Activated T-cell treated with anti-CD3 and anti-CD28 coated beads, Interleukin-2, amount 50 U/mL, for 48 hours (primary cell): ENCODE measurements around the gene LIF.
A peak's percentile ranks its signal among the peaks of the same experiment; 100 is the strongest.
"Not testable (repeated sequence)": the region's sequence is repeated elsewhere in the genome, so short reads cannot be mapped to it uniquely, and the experiment has no call there.

Source experiments
- DNase-seq, 2 experiments: peaks; one replicate each; pipeline ENCODE4 v3.0.0-alpha.2; 2020

The LIF gene

DNA sequence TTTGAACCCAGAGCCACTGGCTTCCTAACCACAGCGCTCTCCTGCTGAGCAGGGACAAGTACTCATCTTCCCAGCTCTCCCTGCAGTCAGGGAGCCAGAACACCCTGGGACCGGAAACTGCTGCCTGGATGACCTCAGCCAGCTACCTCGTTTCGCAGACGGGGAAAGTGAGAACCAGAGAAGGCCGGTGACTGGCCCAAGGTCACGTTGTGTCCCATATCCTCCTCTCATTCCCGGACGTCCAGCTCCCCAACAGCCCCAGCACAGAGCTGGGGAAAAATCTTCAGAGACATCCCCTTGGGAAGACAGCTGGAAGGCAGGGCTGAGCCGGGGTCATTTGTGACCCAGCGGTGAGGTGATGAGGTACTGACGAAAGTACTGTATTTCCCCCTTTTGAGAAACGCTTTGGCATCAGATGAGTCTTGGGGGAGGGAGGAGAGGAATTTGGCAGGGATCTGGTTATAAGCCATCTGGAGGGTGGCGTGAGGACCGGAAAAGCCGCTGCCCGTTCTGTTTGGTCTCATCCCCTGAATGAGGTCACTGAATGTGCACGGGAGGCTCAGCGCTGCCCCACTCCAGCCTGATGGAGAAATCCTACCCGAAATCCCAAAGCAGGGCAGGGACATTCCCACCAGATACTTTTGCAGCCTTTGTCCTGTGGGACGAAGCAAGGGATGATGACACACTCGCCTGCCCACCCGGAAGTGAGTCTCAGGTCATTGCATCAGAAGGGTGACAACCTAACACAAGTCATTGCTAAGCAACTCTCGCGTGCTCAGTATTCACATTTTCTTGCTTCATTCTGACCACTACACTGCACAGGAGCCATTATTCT is 41.1 kb downstream of the LIF start:
- no peak for DNase-seq

GRCh38 chr22:30204742-30205111 is 41.8 kb downstream of the LIF start:
- DNase-seq: no peak

DNA sequence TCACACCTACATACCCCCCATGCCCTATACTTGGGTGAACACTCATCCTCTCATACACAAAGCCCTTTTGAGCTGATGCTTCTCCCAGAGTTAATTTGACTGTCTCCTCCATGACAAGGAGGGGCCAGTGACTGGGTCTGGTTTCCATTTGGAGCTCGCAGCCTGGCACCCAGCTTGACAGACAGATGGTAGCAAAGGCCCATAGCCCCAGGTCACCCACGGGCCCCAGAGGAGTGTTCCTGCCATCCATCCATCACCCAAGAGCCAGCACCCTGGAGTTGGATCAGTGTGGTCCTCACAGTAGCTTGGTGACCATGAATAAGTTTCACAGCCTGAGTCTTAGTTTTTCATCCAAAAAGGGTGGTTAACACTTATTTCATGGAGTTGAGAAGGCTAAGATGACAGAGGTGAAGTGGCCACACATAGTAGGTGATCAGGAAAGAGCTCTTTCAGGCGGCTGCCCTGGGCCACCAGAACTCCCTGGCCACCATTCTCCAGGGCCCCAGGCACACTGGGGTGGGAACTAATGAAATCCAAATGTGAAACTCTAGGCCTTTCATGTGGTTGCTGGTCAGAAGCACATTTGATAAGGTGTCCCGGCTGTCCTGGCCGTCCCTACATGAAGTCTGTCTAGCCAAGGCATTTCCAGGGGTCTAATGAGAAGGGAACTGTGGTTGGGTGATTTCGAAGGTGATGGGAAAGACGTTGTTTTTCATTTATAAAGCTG is 42.4 kb downstream of the LIF start:
- no peak for DNase-seq

GRCh38 chr22:30202531-30203006 is 44.0 kb downstream of the LIF start:
- no peak for DNase-seq

DNA sequence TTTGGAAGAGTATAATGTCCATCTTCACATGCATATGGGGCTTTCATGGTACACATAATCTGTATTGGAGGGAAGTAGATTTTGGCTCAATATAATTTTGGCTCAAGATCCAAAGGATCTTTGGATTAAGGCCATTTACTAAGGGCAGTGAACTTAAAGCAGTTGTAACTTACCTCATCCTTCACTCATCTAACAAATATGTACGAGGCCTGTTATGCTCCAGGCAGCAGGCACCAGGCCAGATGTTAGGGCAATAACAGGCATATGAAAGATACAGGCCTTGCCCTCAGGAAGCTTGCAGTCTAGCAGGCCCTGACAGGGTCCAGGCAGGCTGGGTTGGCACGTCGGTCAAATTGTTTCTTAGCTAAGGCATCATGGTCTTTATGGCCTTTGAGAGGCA is 44.6 kb downstream of the LIF start:
- no peak for DNase-seq

- DNase-seq: not testable (repeated sequence)
These were observed 45.7 kb downstream of the LIF start for GRCh38 chr22:30200905-30201304.

DNA sequence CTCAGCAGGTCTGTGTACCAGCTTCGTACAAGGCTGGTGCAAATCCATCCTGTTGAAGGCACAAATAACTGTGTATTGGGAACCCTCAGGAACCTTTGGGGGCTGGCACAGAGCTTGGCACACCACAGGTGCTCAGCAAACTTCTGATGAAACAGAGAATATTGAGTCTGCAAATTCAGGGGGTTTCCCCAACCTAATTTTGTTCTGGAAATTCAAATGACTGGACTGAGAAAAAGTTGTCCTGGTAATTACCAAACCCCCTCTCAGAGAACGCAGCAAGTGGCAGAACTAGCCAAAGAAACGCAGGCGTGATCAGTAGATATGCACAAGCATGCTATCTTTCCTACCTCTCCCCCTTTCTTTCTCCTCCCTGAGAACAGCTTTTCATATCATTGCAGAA is 47.6 kb downstream of the LIF start:
- no peak for DNase-seq

DNA sequence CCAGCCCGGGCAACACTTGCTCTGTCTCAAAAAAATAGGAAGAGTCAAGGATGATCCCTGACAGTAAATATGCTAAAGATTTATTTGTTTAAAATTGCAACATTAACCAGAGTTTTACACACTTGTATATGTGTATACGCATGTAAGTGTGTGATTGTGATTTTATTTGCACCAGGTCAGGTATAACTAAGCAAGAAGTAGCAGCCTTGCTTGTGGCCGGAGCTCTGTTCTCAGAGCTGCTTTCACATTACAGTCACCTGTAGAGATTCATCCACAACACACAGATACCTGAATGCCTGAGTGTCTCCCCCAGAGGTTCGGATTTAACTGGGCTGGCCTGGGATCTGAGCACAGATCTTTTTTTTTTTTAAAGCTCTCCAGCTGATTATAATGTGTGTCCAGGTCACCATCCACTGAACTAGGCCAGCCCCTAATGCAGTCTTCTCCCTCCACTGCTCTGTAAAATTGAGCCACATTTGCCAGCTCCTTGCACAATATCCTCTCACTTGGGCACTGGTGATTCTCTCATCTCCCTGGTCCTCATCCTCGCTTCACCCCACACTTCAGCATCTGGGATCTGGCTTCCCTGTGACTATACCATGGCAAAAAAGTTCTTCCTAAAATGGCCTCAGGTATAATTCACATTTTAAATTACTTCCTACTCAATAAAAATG is 48.3 kb downstream of the LIF start:
- DNase-seq: no peak

DNA sequence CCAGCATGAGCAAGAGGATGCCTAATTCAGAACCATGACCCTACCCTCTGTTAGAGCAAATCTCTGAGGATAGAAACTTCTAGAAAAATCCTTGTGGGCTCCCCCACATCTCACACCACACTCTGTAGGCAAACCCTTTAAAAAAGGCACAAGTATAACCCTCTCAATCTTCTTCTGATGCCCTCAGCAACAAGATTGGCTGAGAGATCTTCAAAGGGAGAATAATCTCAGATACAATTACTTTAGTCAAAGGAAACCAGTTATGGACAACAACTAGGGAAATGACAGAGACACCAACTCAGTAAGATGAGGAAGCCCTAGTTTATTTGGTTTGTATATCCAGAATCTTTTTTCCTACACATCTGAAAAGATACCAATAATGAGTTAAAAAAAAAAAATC is 49.2 kb downstream of the LIF start:
- no peak for DNase-seq

DNA sequence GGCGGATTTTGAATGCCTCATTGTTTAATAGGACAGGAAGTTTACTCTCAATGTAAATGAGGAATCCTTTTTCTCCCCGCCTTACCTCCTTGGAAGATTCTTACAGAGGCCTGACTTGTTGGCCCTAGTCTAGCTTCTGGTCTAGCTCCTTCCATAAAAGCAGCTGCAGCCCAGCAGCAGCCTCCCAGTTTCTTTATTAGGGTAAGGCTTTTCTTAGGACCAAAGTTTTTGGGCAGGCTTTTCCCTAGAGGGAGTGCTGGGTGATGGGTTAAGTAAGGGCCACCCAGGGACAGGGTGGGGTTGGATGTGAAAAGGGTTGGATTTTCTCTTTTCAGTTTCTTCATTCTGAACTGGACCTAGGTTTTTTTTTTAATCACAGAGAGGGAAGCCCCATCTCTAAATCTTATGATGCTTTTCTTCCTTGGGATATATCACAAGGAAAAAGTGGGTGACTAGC is 49.7 kb downstream of the LIF start:
- no peak for DNase-seq

DNA sequence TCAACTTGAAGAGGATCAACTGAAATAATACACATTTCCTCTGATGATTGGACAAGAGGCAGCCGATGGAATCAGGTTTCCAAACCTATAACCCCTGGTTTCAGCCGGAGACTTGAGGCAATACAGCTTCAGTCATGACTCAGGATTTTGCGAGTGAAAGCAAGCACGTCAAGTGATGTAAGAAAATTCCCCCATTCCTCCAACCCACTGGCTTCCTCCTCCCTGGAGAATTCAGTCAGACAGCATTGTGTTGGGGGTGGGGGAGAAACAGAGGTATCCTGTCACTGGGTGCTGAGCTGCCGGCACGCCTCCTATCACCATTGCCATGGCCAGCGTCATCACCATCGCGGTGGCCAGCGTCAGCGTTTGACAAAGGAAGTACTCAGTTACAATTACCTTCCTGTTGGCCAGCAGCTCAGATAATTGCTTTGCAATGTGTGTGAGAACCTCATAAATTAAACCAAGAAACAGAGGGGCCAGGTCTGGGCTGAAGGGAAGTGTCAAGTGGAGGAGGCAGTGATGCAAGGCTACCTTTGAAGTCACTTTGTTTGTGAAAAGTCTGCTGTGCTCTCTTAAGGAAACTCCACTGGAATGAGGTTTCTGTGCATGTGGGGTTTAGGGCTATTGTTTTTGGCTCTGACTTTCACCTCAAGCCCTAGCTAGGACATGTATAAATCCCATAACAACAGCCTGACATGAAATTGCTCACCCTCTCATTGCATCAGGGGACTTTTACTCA is 50.2 kb downstream of the LIF start:
- DNase-seq: peak; percentile 68 to 76

DNA sequence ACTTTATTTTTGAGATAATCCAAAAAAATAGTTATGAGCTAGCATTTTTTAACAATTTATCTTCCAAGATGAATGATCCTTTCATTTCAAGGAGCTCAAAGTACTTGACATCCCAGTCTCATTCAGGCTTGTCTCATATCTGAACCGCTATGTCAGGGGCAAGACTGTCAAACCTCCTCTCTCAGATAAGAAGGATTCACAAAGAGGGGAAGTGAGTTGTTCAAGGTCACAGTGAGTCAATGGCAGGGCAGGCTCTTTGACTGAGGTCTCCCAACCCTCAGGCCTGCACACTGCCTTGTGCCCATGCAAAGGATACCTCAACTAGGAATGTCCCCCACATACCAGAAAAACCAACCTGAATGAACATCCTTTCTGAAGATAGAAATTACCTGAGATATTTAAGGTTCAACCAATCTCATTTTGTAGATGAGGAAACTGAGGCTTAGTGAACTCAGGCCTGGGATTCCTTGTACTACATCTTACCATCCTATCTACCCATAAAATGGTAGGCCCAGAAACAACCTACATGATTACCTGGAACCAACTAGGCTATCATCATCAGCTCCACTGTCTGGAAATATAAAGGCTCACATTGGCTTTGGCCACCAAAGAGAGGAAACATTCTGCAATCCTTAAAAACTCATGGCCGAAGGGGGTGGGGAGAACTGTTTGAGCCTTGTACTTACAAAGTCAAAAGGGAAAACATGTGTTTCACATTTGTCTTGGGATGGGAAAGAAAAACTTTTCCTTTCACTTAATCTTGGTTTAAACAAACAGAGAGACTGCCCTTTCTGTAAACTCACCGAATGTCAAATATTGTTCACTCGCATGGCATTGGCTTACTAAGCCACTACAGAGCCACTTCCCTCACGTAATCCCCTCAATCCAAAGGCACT is 51.1 kb downstream of the LIF start:
- peak in 1 of 2 experiments; percentile 19 for DNase-seq

GRCh38 chr22:30193031-30193775 is 53.4 kb downstream of the LIF start:
- no peak for DNase-seq

DNA sequence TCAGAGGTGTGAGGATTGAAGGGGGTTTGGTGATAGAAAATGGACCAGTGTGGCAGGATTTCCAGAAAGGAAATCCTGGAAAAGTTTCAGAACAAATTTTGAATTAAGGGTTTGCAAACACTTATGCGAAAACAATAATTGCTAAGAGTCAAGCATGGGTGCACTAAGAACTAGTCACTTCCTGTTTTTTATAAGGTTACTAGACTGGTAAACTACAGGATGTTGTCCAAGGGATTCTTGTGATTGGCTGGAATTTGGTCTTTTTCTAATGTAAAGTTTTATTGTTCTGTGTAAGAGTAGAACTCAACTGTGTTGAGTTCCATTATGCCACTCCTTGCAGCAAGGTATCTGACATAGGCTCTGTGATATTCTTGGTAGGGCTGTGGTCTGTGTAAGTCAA is 54.1 kb downstream of the LIF start:
- no peak for DNase-seq

DNA sequence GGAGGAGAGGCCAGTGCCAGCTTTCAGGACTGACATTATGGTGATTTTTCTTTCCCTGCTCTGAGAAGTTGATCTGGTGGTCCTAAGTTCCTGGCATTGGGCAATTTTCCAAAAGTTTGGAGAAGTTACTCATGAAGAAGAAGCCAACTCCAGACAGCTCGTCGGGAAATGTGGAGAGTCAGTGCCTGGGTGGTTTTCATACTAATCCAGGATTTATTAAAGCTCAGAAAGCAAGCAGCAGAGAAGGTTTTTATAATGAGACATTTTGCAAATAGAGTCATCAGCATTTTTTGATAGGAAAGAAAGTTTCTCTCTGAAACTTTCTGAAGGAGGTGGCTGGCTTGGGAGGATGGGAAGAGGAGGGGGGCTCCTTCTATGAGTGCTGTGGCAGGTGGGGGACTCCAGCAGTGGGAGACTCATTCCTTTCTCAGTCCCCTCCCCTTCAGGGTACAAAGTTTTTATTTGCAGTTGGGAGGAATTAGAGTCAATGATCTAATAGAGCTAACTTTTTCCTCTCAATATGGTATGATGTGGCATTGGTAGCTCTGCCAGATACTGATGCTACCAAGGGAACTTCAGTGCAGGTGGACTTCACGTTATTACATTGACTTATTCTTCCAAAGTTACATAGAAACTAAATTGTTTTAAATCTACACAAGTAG is 55.4 kb downstream of the LIF start:
- DNase-seq: no peak

DNA sequence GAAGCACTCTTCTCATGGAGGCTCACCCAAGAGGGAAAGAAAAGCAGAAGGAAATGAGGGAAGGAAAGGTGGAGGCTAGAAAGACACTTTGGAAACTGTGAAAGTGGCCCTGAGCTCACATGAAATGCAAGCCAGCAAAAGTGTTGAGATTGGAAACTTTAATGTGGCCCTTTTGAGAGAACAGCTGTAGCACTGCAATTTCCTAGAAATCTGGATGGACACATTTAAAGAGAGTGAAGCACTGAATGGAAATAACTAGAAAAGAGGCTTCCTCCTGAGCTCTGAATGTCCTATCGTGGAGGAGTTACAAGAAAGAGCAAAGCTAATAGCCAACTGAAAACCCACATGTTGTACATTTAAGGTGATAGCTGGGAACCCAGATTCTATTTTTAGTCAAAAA is 56.0 kb downstream of the LIF start:
- DNase-seq: no peak
